Measurements from ENCODE around the gene CELF2. TPM values are rescaled to one million over a fixed set of nuclear protein-coding genes. Genes with fewer than 3 reads are reported as not detected.

Gene CELF2
- total and polyA plus RNA-seq, 9 of the 15 experiments (the other 6 are each of a cell fraction or from before 2014, with no cell fraction given) = 4.0 to 20.3 (median 11.1) TPM

GRCh38 chr10:11320809-11321520 lies 303.3 kb downstream of the CELF2 start:
- no peak overlapping the region for H3K4me2 ChIP-seq (ENCODE audit: insufficient read depth, low read length)
- WGBS (ENCODE audit: insufficient coverage, low coverage, missing lambda C conversion rate) = 56% methylated on average over 15 of the region's 17 CpGs
- intact Hi-C loops (cut with micrococcal nuclease) = no loop called here
- no peak overlapping the region for H3K9ac ChIP-seq (ENCODE audit: insufficient read depth in 1 of 2, low read depth in 2 of 2, low read length in 2 of 2)
- no peaks in the 10 kb centered on the region for H3K9me3 ChIP-seq (replicated peaks; ENCODE audit: control insufficient read depth, insufficient read depth, low read depth, low read length)
- no peaks in the 10 kb centered on the region for H4K20me1 ChIP-seq (replicated peaks; ENCODE audit: control insufficient read depth, insufficient read depth, low read length)
- no peak for TF ChIP-seq OTX1 (CRISPR knock-in tag; IDR thresholded peaks at IDR 0.05)
- no peak for TF ChIP-seq CBX2 (IDR thresholded peaks at IDR 0.05; ENCODE audit: insufficient read depth, low read length, poor library complexity, severe bottlenecking)
- TF ChIP-seq ZNF431 (CRISPR knock-in tag; IDR thresholded peaks at IDR 0.05) = no peak
- no peak for TF ChIP-seq ATF7 (IDR thresholded peaks at IDR 0.05)
- TF ChIP-seq WHSC1 (IDR thresholded peaks at IDR 0.05; ENCODE audit: low read length) = no peak
- no peak for TF ChIP-seq ZNF316 (IDR thresholded peaks at IDR 0.05)
- no peak for TF ChIP-seq TAF15 (IDR thresholded peaks at IDR 0.05; ENCODE audit: low read depth, low read length)
- TF ChIP-seq DDX20 (tag; IDR thresholded peaks at IDR 0.05; ENCODE audit: low read depth) = no peak
- no peak for TF ChIP-seq TAL1 (IDR thresholded peaks at IDR 0.05)
- DNase-seq (ENCODE audit: extremely low read depth in 1 of 4, low spot score in 3 of 4) = no peak
- BruUV-seq (replicated peaks) = no TSS peak
- no peak overlapping the region for H3K27ac ChIP-seq (ENCODE audit: extremely low read depth, low read depth, low read length)
- H3K4me1 ChIP-seq (replicated peaks in 1 of 2; ENCODE audit: control insufficient read depth in 2 of 2, insufficient read depth in 2 of 2, low read length in 2 of 2) = 0 out of 5 replicates have a peak, but pooled peaks cover 0 to 3% of the 10 kb centered on the region in 2 experiments
- no peaks in the 10 kb centered on the region for H3K36me3 ChIP-seq (ENCODE audit: control insufficient read depth, insufficient read depth, low read length)
- ChIA-PET CTCF (ENCODE audit: low intra/inter-chr PET ratio) (no interaction called here), POLR2A (no interaction called here)
- no peaks in the 10 kb centered on the region for H3K79me2 ChIP-seq (ENCODE audit: control insufficient read depth, insufficient read depth, low read length)
- no peak overlapping the region for H3K4me3 ChIP-seq
- H3K27me3 ChIP-seq (ENCODE audit: control insufficient read depth in 2 of 2, insufficient read depth in 2 of 2, low read length in 2 of 2) = no peaks in the 10 kb centered on the region
- no peak overlapping the region for H2AFZ ChIP-seq (ENCODE audit: low read depth, low read length)
- no peak for FAIRE-seq
- ATAC-seq = no peak
- in situ Hi-C loops (cut with MboI) = no loop called here
- no peaks in the 10 kb centered on the region for H3K9me1 ChIP-seq (ENCODE audit: control insufficient read depth, insufficient read depth, low read length)

Measured in K562 (cell line).